Astrocyte (in vitro differentiated cells and primary cell): ENCODE data around the gene CPEB2.

Experiments
- CTCF ChIP-seq: IDR thresholded peaks from 2 replicates; pipeline ENCODE4 v1.5.1; 2011; ENCODE audit warnings: low read depth, mild to moderate bottlenecking, inconsistent platforms, low read length, moderate library complexity; ENCODE audit not compliant: insufficient read depth
- EZH2 ChIP-seq: IDR thresholded peaks from 2 replicates; pipeline ENCODE4 v1.6.1; 2012; ENCODE audit warnings: mild to moderate bottlenecking, low read length, inconsistent platforms; ENCODE audit not compliant: insufficient read depth

- TF ChIP-seq CTCF: no peak
- TF ChIP-seq EZH2: no peak
Observed at GRCh38 chr4:14977830-14978229, 24.5 kb upstream of the CPEB2 start.
